M059J (cell line): ENCODE data around the gene CCS. TPM values are rescaled to one million over a fixed set of nuclear protein-coding genes. Genes with fewer than 3 reads are reported as not detected.
"Not testable (repeated sequence)": the region's sequence is repeated elsewhere in the genome, so short reads cannot be mapped to it uniquely, and the experiment has no call there.

ENCODE experiments used
- DNase-seq: peaks from one replicate; pipeline ENCODE4 v3.0.0-alpha.2; 2012; ENCODE audit warnings: low read depth
- total RNA-seq: library from RNA; depleted of rRNA; stranded (reverse); fragments of >200 nt; shearing (Covaris generic); gene quantifications from 2 replicates; pipeline ENCODE4 v1.2.3, GENCODE V29; 2014

CCS gene
- total RNA-seq, 1 experiment from 2014 or later = 19.4 TPM

GRCh38 chr11:66591175-66591574 is 1.8 kb upstream of the CCS start:
- no peak for DNase-seq

DNA sequence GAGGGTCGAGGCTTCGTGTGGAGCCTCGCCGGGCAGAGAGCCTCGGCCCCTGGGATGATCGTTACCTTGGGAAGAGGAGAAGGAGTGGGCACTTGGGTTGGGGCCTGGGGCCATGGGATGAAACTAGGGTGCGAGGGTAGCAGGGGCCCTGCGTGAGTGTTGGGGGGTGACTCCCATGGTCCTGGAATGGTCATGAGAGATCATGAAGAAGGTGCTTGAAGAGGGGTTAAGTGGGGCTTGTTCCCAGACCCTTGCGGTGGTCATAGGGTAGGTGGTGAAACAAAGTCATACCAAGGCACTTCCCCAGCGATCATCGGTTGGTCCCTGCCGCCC is 284 bp downstream of the CCS start:
- no peak for DNase-seq

DNA sequence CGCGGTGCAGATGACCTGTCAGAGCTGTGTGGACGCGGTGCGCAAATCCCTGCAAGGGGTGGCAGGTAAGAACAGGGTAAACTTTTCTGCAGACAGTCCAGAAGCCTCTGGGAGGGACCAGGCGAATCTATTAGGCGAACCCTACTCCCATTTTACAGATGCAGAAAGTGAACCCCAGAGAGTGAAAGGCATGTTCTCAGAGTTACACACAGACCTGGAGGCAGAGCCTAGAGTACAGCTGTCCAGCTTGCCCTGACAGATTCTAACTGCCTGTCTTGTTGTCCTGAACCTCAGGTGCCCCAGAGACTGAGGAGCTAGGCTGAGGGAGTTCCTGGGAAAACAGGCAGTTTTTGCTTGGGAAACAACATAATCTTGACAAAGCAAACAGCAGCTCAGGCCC is 665 bp downstream of the CCS start:
- no peak for DNase-seq

DNA sequence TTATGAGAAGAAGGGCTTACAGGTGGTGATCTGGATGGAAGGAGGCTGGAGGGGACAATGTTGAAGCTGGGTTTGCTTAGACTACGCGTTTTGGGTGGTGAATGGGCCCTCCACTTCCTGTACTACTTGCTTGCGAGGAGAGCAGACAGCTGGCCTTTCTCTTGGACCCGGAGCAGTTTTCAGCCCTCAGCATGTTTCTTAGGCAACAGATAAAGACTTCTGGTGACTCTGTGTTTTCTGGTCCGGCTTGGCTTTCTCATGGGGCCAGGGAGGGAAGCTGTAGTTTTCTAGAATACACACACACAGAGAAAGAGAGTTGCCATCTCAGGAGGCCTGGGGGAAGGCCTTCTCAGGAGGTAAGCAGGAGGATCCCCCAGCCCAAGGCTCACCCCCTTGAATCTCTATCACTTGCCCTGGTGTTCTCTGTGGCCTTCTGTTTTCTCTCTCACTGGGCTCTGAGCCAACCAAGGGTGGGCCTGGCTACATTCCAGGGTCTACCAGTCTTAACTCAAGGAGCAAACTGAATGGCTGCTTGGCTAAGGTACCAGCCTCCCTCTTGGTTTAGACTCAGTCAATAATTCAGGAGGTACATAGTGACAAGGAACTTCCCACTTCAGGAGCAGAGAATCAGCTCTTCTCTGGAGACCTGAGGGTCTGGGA is 2.4 kb downstream of the CCS start:
- no peak for DNase-seq

GRCh38 chr11:66598993-66599392 is 6.0 kb downstream of the CCS start:
- no peak for DNase-seq

GRCh38 chr11:66600219-66600618 is 7.2 kb downstream of the CCS start:
- DNase-seq = no peak

DNA sequence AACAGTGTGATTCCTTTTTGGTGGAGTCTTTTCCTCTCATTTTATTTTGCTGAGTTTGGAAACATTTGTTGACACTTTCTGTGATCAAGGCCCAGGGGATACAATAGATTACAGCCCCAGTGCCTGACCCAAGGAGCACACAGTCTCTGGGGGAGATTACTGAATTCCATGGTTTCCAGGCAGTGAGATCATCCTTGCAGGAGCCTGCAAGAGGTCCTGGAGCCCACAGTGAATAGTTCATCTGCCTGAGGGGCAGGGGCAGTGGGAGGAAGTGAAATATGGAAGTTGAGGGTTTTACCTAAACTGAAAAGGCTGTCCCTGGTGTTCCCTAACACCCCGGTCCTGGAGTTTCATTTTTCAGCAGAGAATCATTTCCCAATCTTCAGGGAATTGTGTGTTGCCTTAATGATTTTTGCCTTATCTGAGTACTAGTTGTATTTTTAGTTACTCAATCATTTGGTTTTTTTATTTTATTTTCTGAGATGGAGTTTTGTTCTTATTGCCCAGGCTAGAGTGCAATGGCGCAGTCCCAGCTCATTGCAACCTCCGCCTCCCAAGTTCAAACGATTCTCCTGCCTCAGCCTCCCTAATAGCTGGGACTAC is 7.7 kb downstream of the CCS start:
- no peak for DNase-seq

DNA sequence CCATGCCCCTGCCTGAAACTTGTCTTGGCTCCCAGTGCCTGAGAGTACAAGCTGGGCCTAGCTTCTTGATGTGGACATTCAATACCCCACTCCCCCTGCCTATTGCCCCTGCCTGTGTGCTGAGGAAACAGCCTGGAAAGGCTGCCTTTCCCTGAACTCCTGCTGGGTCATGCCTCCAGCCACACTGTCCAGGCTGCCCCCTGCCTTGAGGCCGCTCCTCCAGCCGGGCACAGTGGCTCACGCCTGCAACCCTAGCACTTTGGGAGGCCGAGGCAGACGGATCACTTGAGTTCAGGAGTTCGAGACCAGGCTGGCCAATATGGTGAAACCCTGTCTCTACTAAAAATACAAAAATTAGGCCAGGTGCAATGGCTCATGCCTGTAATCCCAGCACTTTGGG is 10.1 kb downstream of the CCS start:
- no peak for DNase-seq

DNA sequence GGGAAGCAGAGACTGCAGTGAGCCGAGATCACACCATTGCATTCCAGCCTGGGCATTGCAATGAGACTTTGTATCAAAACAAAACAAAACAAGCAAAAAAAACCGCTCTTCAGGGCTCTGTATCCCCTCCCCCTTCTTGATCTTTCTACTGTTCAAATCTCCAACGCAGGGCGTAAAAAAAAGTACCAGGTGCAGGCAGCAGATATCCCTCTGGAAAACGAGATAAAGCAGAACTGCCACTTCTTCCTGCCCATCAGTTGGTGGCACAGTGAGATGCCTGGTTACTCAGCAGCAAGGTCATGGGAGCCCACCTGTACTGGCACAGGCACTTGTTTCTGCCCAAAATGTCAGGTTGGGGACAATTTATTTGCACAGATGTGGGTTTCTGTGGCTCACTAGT is 11.2 kb downstream of the CCS start:
- DNase-seq = no peak

- not testable (repeated sequence) for DNase-seq
Observed at GRCh38 chr11:66606608-66607007, 13.6 kb downstream of the CCS start.

- DNase-seq = peak; percentile 90
Observed at GRCh38 chr11:66607126-66607834, 14.3 kb downstream of the CCS start.

DNA sequence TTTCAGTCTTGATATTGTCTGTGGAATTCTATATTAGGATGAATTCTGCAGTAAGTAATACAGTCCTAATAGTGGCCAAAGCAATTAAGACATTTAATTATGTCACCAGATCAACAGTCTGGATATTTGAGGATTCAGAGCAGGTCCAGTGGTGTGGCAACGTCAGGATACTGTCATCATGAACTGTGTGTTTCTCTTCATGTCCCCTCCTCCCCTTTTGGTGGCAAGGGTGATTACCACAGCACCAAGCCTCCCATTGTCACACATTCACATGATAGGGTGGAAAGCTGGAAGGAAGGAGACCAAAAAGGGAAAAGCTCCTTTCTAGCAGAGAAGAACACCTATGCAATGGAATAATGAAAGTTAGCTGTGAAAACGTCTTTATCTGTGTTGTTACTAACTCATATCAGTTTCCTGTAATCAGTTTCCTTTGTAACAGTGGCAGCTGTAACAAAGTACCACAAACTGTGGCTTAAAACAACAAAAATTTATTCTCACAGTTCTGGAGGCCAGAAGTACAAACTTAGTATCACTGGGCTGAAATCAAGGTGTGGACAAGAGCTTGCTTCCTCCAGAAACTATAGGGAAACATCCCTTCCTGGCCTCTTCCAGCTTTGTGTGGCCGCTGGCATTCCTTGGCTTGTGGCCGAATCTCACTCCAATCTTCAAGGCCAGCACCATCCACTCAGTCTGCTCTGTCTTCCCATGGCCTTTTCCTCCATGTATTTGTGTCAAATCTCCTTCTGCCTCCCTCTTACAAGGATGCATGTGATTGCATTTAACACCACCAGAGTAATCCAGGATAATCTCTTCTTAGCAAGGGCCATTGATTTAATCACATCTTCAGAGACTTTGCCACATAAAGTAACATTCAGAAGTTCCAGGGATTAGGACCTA is 17.0 kb downstream of the CCS start:
- no peak for DNase-seq

DNA sequence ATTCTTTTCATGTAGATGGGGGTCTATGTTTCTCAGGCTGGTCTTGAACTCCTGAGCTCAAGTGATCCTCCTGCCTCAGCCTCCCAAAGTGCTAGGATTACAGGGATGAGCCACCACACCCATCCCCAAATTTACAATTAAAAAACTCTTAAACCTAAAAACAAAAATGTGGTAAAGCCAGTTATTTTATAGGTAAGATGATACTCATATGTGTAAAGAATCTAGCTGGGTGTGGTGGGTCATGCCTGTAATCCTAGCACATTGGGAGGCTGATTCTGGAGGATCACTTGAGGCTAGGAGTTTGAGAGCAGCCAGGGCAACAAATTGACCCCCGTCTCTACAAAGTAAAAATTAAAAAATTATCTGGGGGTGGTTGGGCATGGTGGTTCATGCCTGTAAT is 19.5 kb downstream of the CCS start:
- no peak for DNase-seq

DNA sequence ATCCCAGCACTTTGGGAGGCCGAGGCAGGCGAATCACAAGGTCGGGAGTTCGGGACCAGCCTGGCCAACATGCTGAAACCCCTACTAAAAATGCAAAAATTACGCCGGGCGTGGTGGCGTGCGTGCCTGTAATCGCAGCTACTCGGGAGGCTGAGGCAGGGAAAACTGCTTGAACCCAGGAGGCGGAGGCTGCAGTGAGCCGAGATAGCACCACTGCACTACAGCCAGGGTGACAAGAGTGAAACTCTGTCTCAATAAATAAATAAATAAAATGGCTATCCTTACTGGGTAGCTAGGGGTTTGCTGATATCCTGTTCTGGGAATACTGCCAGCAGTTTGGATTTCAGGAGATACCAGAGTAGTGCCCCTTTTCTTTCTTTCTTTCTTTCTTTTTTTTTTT is 21.1 kb downstream of the CCS start:
- DNase-seq = no peak

DNA sequence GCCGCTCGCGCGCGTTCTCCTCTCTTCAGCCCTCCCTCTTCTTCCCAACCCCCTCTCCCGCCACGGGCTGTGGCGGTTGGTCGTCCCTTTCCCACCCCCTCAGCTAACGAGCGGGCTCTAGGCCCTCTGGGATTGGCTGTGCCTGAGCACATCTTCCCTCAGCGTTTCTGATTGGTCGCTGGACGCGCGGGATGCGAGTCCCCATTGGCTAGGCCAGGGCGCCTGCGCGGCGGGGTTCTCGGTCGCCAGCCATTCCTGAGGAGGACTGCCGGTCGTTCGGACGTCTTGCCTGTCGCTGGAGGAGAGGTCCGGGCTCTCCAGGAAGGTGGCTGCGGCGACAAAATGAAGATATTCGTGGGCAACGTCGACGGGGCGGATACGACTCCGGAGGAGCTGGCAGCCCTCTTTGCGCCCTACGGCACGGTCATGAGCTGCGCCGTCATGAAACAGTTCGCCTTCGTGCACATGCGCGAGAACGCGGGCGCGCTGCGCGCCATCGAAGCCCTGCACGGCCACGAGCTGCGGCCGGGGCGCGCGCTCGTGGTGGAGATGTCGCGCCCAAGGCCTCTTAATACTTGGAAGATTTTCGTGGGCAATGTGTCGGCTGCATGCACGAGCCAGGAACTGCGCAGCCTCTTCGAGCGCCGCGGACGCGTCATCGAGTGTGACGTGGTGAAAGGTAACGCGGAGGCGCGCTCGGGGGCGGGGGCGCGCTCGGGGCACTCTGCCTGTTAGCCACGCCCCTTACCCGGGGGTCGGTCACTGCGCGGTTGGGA is 23.6 kb downstream of the CCS start, which contains the start of gene RBM14:
RBM14 (plus strand) TSS at position 252 of the 776 bp plus-strand sequence; CDS start at position 343, 91 bp downstream.
- DNase-seq = peak; percentile 100

- peak; percentile 64 for DNase-seq
Observed at GRCh38 chr11:66617155-66617834, 24.3 kb downstream of the CCS start.

DNA sequence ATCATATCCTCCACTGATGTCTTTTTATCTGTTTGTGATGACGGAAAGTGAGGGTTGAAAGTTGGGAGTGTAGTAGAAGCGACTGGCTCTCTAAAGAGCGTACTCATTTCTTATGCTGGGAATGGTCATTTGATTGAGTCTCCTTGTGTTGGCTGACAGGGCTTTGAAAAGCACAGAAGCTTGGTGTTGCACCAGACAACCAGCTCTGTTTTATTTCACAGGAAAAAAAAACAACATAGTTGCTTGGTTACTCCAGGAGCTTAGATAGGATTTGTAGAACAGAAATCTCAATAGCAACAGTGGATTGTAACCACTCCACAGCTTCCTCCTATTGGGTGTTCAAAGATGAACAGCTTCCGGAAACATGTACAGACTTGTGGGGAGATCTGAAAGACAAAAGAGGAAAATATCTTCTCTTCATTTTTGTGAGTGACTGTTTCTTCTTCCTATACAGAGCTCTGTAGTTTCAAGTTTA is 26.1 kb downstream of the CCS start:
- DNase-seq = peak; percentile 53

GRCh38 chr11:66624450-66624849 is 31.5 kb downstream of the CCS start:
- DNase-seq = no peak

- DNase-seq = no peak
Observed at GRCh38 chr11:66625041-66625751, 32.2 kb downstream of the CCS start.

DNA sequence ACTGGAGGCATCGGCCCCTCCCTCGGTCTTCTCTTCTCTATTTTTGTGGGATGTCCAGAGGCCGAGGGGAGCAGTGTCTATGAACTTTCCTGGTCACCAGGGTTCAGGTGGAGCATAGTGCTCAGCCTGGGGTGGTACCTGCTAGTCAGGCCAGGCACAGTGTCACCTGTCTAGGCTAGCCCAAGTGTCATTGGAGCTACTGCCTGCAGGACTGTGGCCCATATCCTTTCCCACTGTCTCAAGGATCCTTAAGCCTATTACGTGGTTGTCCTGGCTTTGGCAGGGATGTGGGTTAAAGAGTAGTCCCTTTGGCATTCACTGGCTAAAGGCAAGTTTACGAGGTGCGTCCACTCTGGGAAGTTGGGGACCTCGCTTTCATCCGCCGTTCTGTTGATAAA is 32.8 kb downstream of the CCS start:
- no peak for DNase-seq
